Tibial nerve (tissue), 4 donors: ENCODE results near the gene PTPN5.

Experiments
- CTCF ChIP-seq, 5 experiments: fragments of 200-600 bp in 3 of 5; fragments of 450-650 bp in 2 of 5; sonication (generic) in 3 of 5; IDR thresholded peaks; one replicate each; pipeline ENCODE4 v1.5.1; 2016 to 2019; ENCODE audit warnings: antibody characterized with exemption in 5 of 5, mild to moderate bottlenecking in 3 of 5, moderate library complexity in 2 of 5
- EP300 ChIP-seq, 2 donors: sonication (generic); formaldehyde crosslinking; IDR thresholded peaks; one replicate each; pipeline ENCODE4 v1.6.1; 2017; ENCODE audit warnings: antibody characterized with exemption in 2 of 2, mild to moderate bottlenecking in 1 of 2
- POLR2A ChIP-seq, 2 donors: fragments of 450-650 bp; IDR thresholded peaks; one replicate each; pipeline ENCODE4 v1.6.1; 2017; ENCODE audit warnings: antibody characterized with exemption in 2 of 2, mild to moderate bottlenecking in 2 of 2, moderate library complexity in 2 of 2

- TF ChIP-seq CTCF (IDR thresholded peaks at IDR 0.05): no peak
- TF ChIP-seq POLR2A (IDR thresholded peaks at IDR 0.05): no peak
- no peak for TF ChIP-seq EP300 (IDR thresholded peaks at IDR 0.05)
Measured at GRCh38 chr11:18736590-18737148, 54.9 kb downstream of the PTPN5 start.
